CD4-positive, alpha-beta T cell treated with Interleukin-6 for 4 hours (primary cell): ENCODE measurements around the gene SNTG2.
"Not testable (repeated sequence)": the region's sequence is repeated elsewhere in the genome, so short reads cannot be mapped to it uniquely, and the experiment has no call there.

ENCODE experiments used
- DNase-seq: peaks from one replicate; pipeline ENCODE4 v3.0.0-alpha.2; 2020; ENCODE audit warnings: mixed read lengths

Gene SNTG2

GRCh38 chr2:950080-950966, at the start of gene SNTG2:
SNTG2 (plus strand) TSS chr2:950849; CDS start chr2:950997, 148 bp downstream.
- DNase-seq: peak; percentile 46

GRCh38 chr2:902584-902983, 48.1 kb upstream of the SNTG2 start:
- DNase-seq: no peak

- DNase-seq: no peak
These were observed 47.3 kb upstream of the SNTG2 start for GRCh38 chr2:903223-903900.

- DNase-seq: no peak
These were observed 46.2 kb upstream of the SNTG2 start for GRCh38 chr2:904246-905024.

- no peak for DNase-seq
These were observed 45.4 kb upstream of the SNTG2 start for GRCh38 chr2:905091-905832.

GRCh38 chr2:905833-906140, 44.9 kb upstream of the SNTG2 start:
- no peak for DNase-seq

- DNase-seq: no peak
These were observed 42.9 kb upstream of the SNTG2 start for GRCh38 chr2:907706-908105.

- no peak for DNase-seq
These were observed 42.1 kb upstream of the SNTG2 start for GRCh38 chr2:908568-908967.

GRCh38 chr2:909764-910379, 40.8 kb upstream of the SNTG2 start:
- DNase-seq: not testable (repeated sequence)

- DNase-seq: no peak
These were observed 40.0 kb upstream of the SNTG2 start for GRCh38 chr2:910698-911097.

- DNase-seq: no peak
These were observed 34.7 kb upstream of the SNTG2 start for GRCh38 chr2:915979-916378.

- no peak for DNase-seq
These were observed 33.7 kb upstream of the SNTG2 start for GRCh38 chr2:916935-917334.

- DNase-seq: no peak
These were observed 31.0 kb upstream of the SNTG2 start for GRCh38 chr2:919672-920071.

GRCh38 chr2:920573-920972, 30.1 kb upstream of the SNTG2 start:
- DNase-seq: no peak

GRCh38 chr2:920999-921398, 29.6 kb upstream of the SNTG2 start:
- DNase-seq: no peak

- no peak for DNase-seq
These were observed 28.5 kb upstream of the SNTG2 start for GRCh38 chr2:922185-922584.

GRCh38 chr2:923832-924601, 26.6 kb upstream of the SNTG2 start:
- no peak for DNase-seq

GRCh38 chr2:924701-925100, 25.9 kb upstream of the SNTG2 start:
- DNase-seq: no peak

- no peak for DNase-seq
These were observed 25.3 kb upstream of the SNTG2 start for GRCh38 chr2:925309-925708.

GRCh38 chr2:925711-926110, 24.9 kb upstream of the SNTG2 start:
- DNase-seq: no peak

- no peak for DNase-seq
These were observed 24.3 kb upstream of the SNTG2 start for GRCh38 chr2:926259-926793.
